Measurements from ENCODE around the gene ARHGAP25. TPM values are rescaled to one million over a fixed set of nuclear protein-coding genes. Genes with fewer than 3 reads are reported as not detected.

Gene ARHGAP25
- total and polyA plus RNA-seq, 2 of the 4 experiments (the other 2 are of a cell fraction): 0.29 to 0.36 TPM

- BruUV-seq (replicated peaks): no TSS peak
These were observed 56.0 kb downstream of the ARHGAP25 start for GRCh38 chr2:68790600-68790999.

More at GRCh38 chr2:68790600-68790999, 56.0 kb downstream of the ARHGAP25 start:
- no peak for TF ChIP-seq SMC3 (IDR thresholded peaks at IDR 0.05; ENCODE audit: low read depth, low read length)
- no peak for TF ChIP-seq FOS (IDR thresholded peaks at IDR 0.05; ENCODE audit: low read depth, low read length)
- TF ChIP-seq ELK1 (IDR thresholded peaks at IDR 0.05; ENCODE audit: borderline replicate concordance, low read depth, low read length): no peak
- no peak for TF ChIP-seq BHLHE40 (IDR thresholded peaks at IDR 0.05; ENCODE audit: low read depth, low read length)
- TF ChIP-seq CEBPB (IDR thresholded peaks at IDR 0.05; ENCODE audit: low read depth, low read length): no peak
- TF ChIP-seq NFE2L2 (IDR thresholded peaks at IDR 0.05; ENCODE audit: low read depth, low read length): no peak
- no peak for TF ChIP-seq CTCF (conservative IDR thresholded peaks at IDR 0.05; ENCODE audit: low read depth, low read length)
- TF ChIP-seq MXI1 (IDR thresholded peaks at IDR 0.05; ENCODE audit: borderline replicate concordance, low read depth, low read length): no peak
- TF ChIP-seq USF2 (IDR thresholded peaks at IDR 0.05; ENCODE audit: low read depth, low read length): no peak
- TF ChIP-seq MAFK (IDR thresholded peaks at IDR 0.05; ENCODE audit: low read depth, low read length): no peak
- no peak for TF ChIP-seq CHD1 (IDR thresholded peaks at IDR 0.05; ENCODE audit: low read depth, low read length)
- no peak for TF ChIP-seq RAD21 (IDR thresholded peaks at IDR 0.05; ENCODE audit: low read length)
- no peak for TF ChIP-seq RCOR1 (IDR thresholded peaks at IDR 0.05; ENCODE audit: insufficient replicate concordance, low read length)
- TF ChIP-seq POLR2A (IDR thresholded peaks at IDR 0.05; ENCODE audit: low read depth, low read length): no peak
- TF ChIP-seq RFX5 (IDR thresholded peaks at IDR 0.05; ENCODE audit: low read depth, low read length): no peak
- TF ChIP-seq MAZ (IDR thresholded peaks at IDR 0.05; ENCODE audit: borderline replicate concordance, low read depth, low read length): no peak
- Histone ChIP-seq H3K4me1 (ENCODE audit: control insufficient read depth, insufficient read depth, low read length) (no peaks in the 10 kb centered on the region), H3K36me3 (ENCODE audit: control insufficient read depth, insufficient read depth, low read length) (no peaks in the 10 kb centered on the region), H2BK120ac (ENCODE audit: low read depth, low read length) (no peak overlapping the region), H4K8ac (ENCODE audit: low read depth in 2 of 2, low read length in 2 of 2) (no peak overlapping the region), H3K9me1 (ENCODE audit: insufficient read depth, low read length) (no peaks in the 10 kb centered on the region), H3K9me3 (ENCODE audit: control insufficient read depth, insufficient read depth, low read length) (no peaks in the 10 kb centered on the region), H3K23ac (ENCODE audit: low read depth, low read length) (no peak overlapping the region), H3K4ac (ENCODE audit: low read depth, low read length) (no peak overlapping the region), H3K4me3 (ENCODE audit: insufficient read depth, low read depth, low read length) (no peak overlapping the region), H3K4me2 (ENCODE audit: low read depth, low read length) (no peak overlapping the region), H2AK9ac (replicated peaks; ENCODE audit: low read depth, low read length, poor library complexity) (no peak overlapping the region), H2AK5ac (ENCODE audit: low read depth, low read length) (no peak overlapping the region), H3K56ac (ENCODE audit: extremely low read depth, insufficient read depth, low read length) (no peak overlapping the region), H3K27me3 (ENCODE audit: control insufficient read depth, insufficient read depth, low read length) (peaks cover 14% of the 10 kb centered on the region; the same call in 1 of the 2 replicates), H4K91ac (ENCODE audit: insufficient read depth, low read depth, low read length) (no peak overlapping the region), H3K18ac (ENCODE audit: low read depth, low read length) (no peak overlapping the region), H2BK15ac (ENCODE audit: low read depth, low read length) (no peak overlapping the region), H3K27ac (ENCODE audit: insufficient read depth, low read length) (no peak overlapping the region), H4K5ac (ENCODE audit: low read depth, low read length) (no peak overlapping the region), H3K9ac (ENCODE audit: low read depth, low read length) (no peak overlapping the region), H2BK20ac (ENCODE audit: low read depth, low read length) (no peak overlapping the region), H4K20me1 (ENCODE audit: insufficient read depth, low read length) (no peaks in the 10 kb centered on the region), H2BK5ac (ENCODE audit: low read depth, low read length, poor library complexity, severe bottlenecking) (no peak overlapping the region), H3K14ac (replicated peaks; ENCODE audit: low read depth, low read length) (no peak overlapping the region), H3K79me1 (ENCODE audit: low read depth in 1 of 2, low read length in 2 of 2) (no peaks in the 10 kb centered on the region), H2AFZ (replicated peaks; ENCODE audit: low read length, poor library complexity) (no peak overlapping the region)
- CTCF ChIA-PET: interaction anchor here (0.9 kb wide), 2 partner anchors 9 to 11 kb away, joined by 3 to 4 read pairs; no protein-coding TSS in a partner anchor
- ATAC-seq (ENCODE audit: low read depth): no peak
- 65% methylated on average over 3 of the region's 7 CpGs; no CpG with 5 or more reads in 1 of the 2 experiments for WGBS, 2 experiments (ENCODE audit: extremely low coverage in 2 of 2, insufficient read length in 1 of 2)
- in situ Hi-C loops (cut with MboI; ENCODE audit: low sequenced_read_pairs) (no loop called here), dilution Hi-C loops (cut with HindIII; ENCODE audit: low sequenced_read_pairs, unreplicated experiment) (no loop called here), intact Hi-C loops (cut with micrococcal nuclease) (no loop called here)
- DNase-seq: no peak
- POLR2A ChIA-PET (ENCODE audit: unreplicated experiment): no interaction called here
